ENCODE results near the gene MTHFD1L. TPM values are rescaled to one million over a fixed set of nuclear protein-coding genes. Genes with fewer than 3 reads are reported as not detected.

MTHFD1L gene
- total RNA-seq, 2 experiments from 2014 or later: 155 to 158 TPM

GRCh38 chr6:150895928-150896632 lies 30.6 kb downstream of the MTHFD1L start:
- Mint-ChIP-seq H3K9me3 (no peaks in the 10 kb centered on the region), H3K27me3 (no peaks in the 10 kb centered on the region), H3K36me3 (ENCODE audit: low read depth) (peaks cover 59% of the 10 kb centered on the region), H3K27ac (no peak overlapping the region), H3K4me3 (no peak overlapping the region), H3K4me1 (ENCODE audit: low read depth) (peaks cover 26% of the 10 kb centered on the region)
- ATAC-seq (no peak), DNase-seq (no peak)
- intact Hi-C loops (cut with micrococcal nuclease): no loop called here
- ChIA-PET POLR2A (interaction anchor here (0.7 to 1.5 kb wide), 2 partner anchors 10 to 13 kb away, joined by 3 to 5 read pairs; no protein-coding TSS in a partner anchor), CTCF (interaction anchor here (1.1 to 1.9 kb wide), 5 partner anchors 8 to 439 kb away, joined by 3 to 5 read pairs (median 4); no protein-coding TSS in a partner anchor)
- no peak for TF ChIP-seq CTCF (IDR thresholded peaks at IDR 0.05)

GRCh38 chr6:150897400-150897943 lies 32.0 kb downstream of the MTHFD1L start:
- Mint-ChIP-seq H3K9me3 (no peaks in the 10 kb centered on the region), H3K27ac (no peak overlapping the region), H3K27me3 (no peaks in the 10 kb centered on the region), H3K4me1 (ENCODE audit: low read depth) (peaks cover 26% of the 10 kb centered on the region), H3K4me3 (no peak overlapping the region), H3K36me3 (ENCODE audit: low read depth) (peaks cover 58% of the 10 kb centered on the region)
- TF ChIP-seq CTCF (IDR thresholded peaks at IDR 0.05): no peak
- ATAC-seq (no peak), DNase-seq (no peak)
- ChIA-PET POLR2A (interaction anchor here (0.6 to 1.5 kb wide), 2 partner anchors 12 to 143 kb away, joined by 4 to 5 read pairs; no protein-coding TSS in a partner anchor), CTCF (interaction anchor here (0.7 kb wide), 1 partner anchor 427 kb away, joined by 4 read pairs; no protein-coding TSS in a partner anchor)
- intact Hi-C loops (cut with micrococcal nuclease): no loop called here

GRCh38 chr6:150898399-150899170 lies 33.1 kb downstream of the MTHFD1L start:
- ChIA-PET CTCF (no interaction called here), POLR2A (no interaction called here)
- no peak for TF ChIP-seq CTCF (IDR thresholded peaks at IDR 0.05)
- H3K9me3 Mint-ChIP-seq: no peaks in the 10 kb centered on the region
- no peak for DNase-seq
- no peak for ATAC-seq
- H3K27ac Mint-ChIP-seq: no peak overlapping the region
- H3K27me3 Mint-ChIP-seq: no peaks in the 10 kb centered on the region
- H3K4me3 Mint-ChIP-seq: no peak overlapping the region
- H3K4me1 Mint-ChIP-seq (ENCODE audit: low read depth): peaks cover 24% of the 10 kb centered on the region
- peaks cover 54% of the 10 kb centered on the region for H3K36me3 Mint-ChIP-seq (ENCODE audit: low read depth)
- intact Hi-C loops (cut with micrococcal nuclease): no loop called here

GRCh38 chr6:150899231-150899630 lies 33.7 kb downstream of the MTHFD1L start:
- Mint-ChIP-seq H3K27ac (no peak overlapping the region), H3K27me3 (no peaks in the 10 kb centered on the region), H3K4me3 (no peak overlapping the region), H3K36me3 (ENCODE audit: low read depth) (peaks cover 56% of the 10 kb centered on the region), H3K9me3 (no peaks in the 10 kb centered on the region), H3K4me1 (ENCODE audit: low read depth) (peaks cover 17% of the 10 kb centered on the region)
- ATAC-seq (no peak), DNase-seq (no peak)
- POLR2A ChIA-PET: no interaction called here
- intact Hi-C loops (cut with micrococcal nuclease): no loop called here
- CTCF ChIA-PET: no interaction called here
- no peak for TF ChIP-seq CTCF (IDR thresholded peaks at IDR 0.05)

Data from activated CD8-positive, alpha-beta T cell treated with anti-CD3 and anti-CD28 coated beads for 36 hours (primary cell).